HepG2 (cell line): ENCODE measurements around the gene EOGT. TPM values are rescaled to one million over a fixed set of nuclear protein-coding genes. Genes with fewer than 3 reads are reported as not detected.

Experiments used
- FOXA3 ChIP-seq: IDR thresholded peaks from 2 replicates; pipeline ENCODE4 v1.6.1; 2016; ENCODE audit warnings: missing genetic modification reagents, missing compliant biosample characterization
- FOXM1 ChIP-seq: sonication (generic); formaldehyde crosslinking; IDR thresholded peaks from 2 replicates; pipeline ENCODE4 v1.5.0; 2020; ENCODE audit warnings: missing genetic modification reagents
- KLF15 ChIP-seq: sonication (generic); formaldehyde crosslinking; IDR thresholded peaks from 2 replicates; pipeline ENCODE4 v1.8.1; 2023; ENCODE audit warnings: borderline replicate concordance, mild to moderate bottlenecking, inconsistent platforms, missing genetic modification reagents, mixed read lengths
- KLF9 ChIP-seq: IDR thresholded peaks from 2 replicates; pipeline ENCODE4 v1.6.1; 2016; ENCODE audit warnings: low read depth
- MED1 ChIP-seq: sonication (generic); formaldehyde crosslinking; IDR thresholded peaks from 2 replicates; pipeline ENCODE4 v1.4.0; 2020; ENCODE audit warnings: missing genetic modification reagents
- MEIS1 ChIP-seq: sonication (generic); formaldehyde crosslinking; IDR thresholded peaks from 2 replicates; pipeline ENCODE4 v1.9.0; 2021; ENCODE audit warnings: mild to moderate bottlenecking, missing genetic modification reagents, moderate library complexity, borderline replicate concordance
- NFKB2 ChIP-seq: sonication (generic); formaldehyde crosslinking; IDR thresholded peaks from 2 replicates; pipeline ENCODE4 v1.4.0; 2020; ENCODE audit warnings: missing genetic modification reagents, borderline replicate concordance
- PCBP1 ChIP-seq: fragments of 200-400 bp; formaldehyde crosslinking; IDR thresholded peaks from 2 replicates; pipeline ENCODE4 v1.6.1; 2017; ENCODE audit warnings: mild to moderate bottlenecking, low read depth, low read length, borderline replicate concordance
- SMAD9 ChIP-seq: sonication (generic); formaldehyde crosslinking; IDR thresholded peaks from 2 replicates; pipeline ENCODE4 v1.5.1; 2020; ENCODE audit warnings: mild to moderate bottlenecking, missing genetic modification reagents
- ZFP82 ChIP-seq: sonication (generic); formaldehyde crosslinking; IDR thresholded peaks from 2 replicates; pipeline ENCODE4 v1.5.1; 2020; ENCODE audit warnings: mild to moderate bottlenecking, missing genetic modification reagents, borderline replicate concordance
- ZNF282 ChIP-seq: fragments of 450-650 bp; IDR thresholded peaks from 2 replicates; pipeline ENCODE4 v1.6.1; 2018; ENCODE audit not compliant: partially characterized antibody
- ZNF572 ChIP-seq: sonication (generic); formaldehyde crosslinking; IDR thresholded peaks from 2 replicates; pipeline ENCODE4 v1.5.1; 2020; ENCODE audit warnings: mild to moderate bottlenecking, missing genetic modification reagents
- ZNF7 ChIP-seq: IDR thresholded peaks from 2 replicates; pipeline ENCODE4 v1.6.1; 2016; ENCODE audit warnings: missing biosample characterization, missing genetic modification reagents
- ZNF747 ChIP-seq: sonication (generic); formaldehyde crosslinking; IDR thresholded peaks from 2 replicates; pipeline ENCODE4 v1.8.1; 2023; ENCODE audit warnings: missing genetic modification reagents, mild to moderate bottlenecking, borderline replicate concordance
- polyA plus RNA-seq, 8 experiments: library from polyadenylated mRNA; depleted of rRNA in 3 of 8; stranded (reverse) in 7 of 8; unstranded in 1 of 8; fragments of >200 nt; fragmentation: Illumina TruSeq in 4 of 8; extraction: Trizol in 4 of 8; gene quantifications; 2 replicates each; pipeline versions ENCODE4 v1.2.1 to v1.2.3, GENCODE V29; 2011 to 2016; ENCODE audit warnings: low read depth in 4 of 8, missing spikeins in 1 of 8, mixed read lengths in 1 of 8; ENCODE audit not compliant: insufficient read depth in 1 of 8
- total RNA-seq, 5 experiments: library from RNA; depleted of rRNA; stranded (reverse); fragments of >200 nt; fragmentation: Illumina TruSeq; extraction: Trizol; gene quantifications; 2 replicates each; pipeline ENCODE4 v1.2.3, GENCODE V29; 2016; ENCODE audit warnings: low read depth in 1 of 5
- TF ChIP-seq, protein P1 (sequence below): sonication (generic); formaldehyde crosslinking; IDR thresholded peaks from 2 replicates; pipeline ENCODE4 v1.4.0; 2020; ENCODE audit warnings: mild to moderate bottlenecking, missing genetic modification reagents
- TF ChIP-seq, protein P2 (sequence below), 2 experiments: IDR thresholded peaks; 2 replicates each; pipeline ENCODE4 v1.6.1; 2011 to 2012; ENCODE audit warnings: low read length in 2 of 2, borderline replicate concordance in 1 of 2, low read depth in 1 of 2, mild to moderate bottlenecking in 1 of 2, moderate library complexity in 1 of 2
- TF ChIP-seq, protein P3 (sequence below): sonication (generic); formaldehyde crosslinking; IDR thresholded peaks from 2 replicates; pipeline ENCODE4 v1.9.0; 2021; ENCODE audit warnings: missing genetic modification reagents, mild to moderate bottlenecking, borderline replicate concordance
- TF ChIP-seq, protein P4 (sequence below): sonication (generic); formaldehyde crosslinking; IDR thresholded peaks from 2 replicates; pipeline ENCODE4 v1.5.0; 2020; ENCODE audit warnings: missing genetic modification reagents

EOGT gene
- total and polyA plus RNA-seq, 2 of the 13 experiments (the other 11 are each of a cell fraction or from before 2014, with no cell fraction given) = 4.5 to 18.6 TPM

DNA sequence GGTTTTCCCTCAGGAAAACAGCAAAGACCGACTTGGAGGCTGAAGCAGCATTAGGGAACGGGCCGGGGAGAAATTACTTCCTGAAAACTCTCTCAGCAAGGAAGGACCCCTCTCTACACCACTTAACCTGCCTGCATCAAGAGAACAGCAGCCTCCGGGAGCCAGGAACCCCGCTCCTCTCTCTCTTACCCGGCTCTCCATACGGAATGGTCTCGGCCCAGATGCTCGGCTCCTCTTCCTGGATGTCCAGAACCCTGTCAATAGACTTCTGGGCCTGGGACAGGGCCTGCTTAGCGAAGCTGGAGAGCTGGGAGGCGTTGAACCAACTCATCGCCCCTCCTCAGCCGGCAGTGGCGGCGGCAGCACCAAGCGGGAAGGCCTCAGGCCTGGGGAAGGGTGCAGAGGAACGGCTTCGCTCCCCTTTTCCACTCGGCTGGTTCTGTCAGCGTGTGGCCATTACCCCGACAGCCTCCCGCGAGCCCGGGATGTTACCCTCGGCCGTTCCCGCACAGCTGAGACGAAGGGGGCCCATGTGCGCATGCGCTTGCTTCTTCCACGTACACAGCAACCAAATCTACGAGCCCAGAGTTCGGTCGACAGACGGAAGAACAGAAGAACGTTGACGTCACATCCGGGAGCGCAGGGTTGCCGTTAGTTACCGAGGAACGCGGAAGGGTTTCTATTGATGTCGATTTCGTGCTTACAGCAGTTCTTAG, 38.4 kb upstream of the EOGT start, which contains the start of gene TMF1 (continued):
- no peak for TF ChIP-seq KLF15
- TF ChIP-seq, protein P1, sequence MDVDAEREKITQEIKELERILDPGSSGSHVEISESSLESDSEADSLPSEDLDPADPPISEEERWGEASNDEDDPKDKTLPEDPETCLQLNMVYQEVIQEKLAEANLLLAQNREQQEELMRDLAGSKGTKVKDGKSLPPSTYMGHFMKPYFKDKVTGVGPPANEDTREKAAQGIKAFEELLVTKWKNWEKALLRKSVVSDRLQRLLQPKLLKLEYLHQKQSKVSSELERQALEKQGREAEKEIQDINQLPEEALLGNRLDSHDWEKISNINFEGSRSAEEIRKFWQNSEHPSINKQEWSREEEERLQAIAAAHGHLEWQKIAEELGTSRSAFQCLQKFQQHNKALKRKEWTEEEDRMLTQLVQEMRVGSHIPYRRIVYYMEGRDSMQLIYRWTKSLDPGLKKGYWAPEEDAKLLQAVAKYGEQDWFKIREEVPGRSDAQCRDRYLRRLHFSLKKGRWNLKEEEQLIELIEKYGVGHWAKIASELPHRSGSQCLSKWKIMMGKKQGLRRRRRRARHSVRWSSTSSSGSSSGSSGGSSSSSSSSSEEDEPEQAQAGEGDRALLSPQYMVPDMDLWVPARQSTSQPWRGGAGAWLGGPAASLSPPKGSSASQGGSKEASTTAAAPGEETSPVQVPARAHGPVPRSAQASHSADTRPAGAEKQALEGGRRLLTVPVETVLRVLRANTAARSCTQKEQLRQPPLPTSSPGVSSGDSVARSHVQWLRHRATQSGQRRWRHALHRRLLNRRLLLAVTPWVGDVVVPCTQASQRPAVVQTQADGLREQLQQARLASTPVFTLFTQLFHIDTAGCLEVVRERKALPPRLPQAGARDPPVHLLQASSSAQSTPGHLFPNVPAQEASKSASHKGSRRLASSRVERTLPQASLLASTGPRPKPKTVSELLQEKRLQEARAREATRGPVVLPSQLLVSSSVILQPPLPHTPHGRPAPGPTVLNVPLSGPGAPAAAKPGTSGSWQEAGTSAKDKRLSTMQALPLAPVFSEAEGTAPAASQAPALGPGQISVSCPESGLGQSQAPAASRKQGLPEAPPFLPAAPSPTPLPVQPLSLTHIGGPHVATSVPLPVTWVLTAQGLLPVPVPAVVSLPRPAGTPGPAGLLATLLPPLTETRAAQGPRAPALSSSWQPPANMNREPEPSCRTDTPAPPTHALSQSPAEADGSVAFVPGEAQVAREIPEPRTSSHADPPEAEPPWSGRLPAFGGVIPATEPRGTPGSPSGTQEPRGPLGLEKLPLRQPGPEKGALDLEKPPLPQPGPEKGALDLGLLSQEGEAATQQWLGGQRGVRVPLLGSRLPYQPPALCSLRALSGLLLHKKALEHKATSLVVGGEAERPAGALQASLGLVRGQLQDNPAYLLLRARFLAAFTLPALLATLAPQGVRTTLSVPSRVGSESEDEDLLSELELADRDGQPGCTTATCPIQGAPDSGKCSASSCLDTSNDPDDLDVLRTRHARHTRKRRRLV (CRISPR knock-in tag) = 0 out of 2 replicates have a peak, but pooled peaks have one; percentile 9
- peak; percentile 39; the same call in 1 of the 2 replicates for TF ChIP-seq ZNF747
- TF ChIP-seq SMAD9 (CRISPR knock-in tag) = no peak
- TF ChIP-seq MED1 = peak; percentile 39; the same call in 1 of the 2 replicates
- TF ChIP-seq KLF9 (CRISPR knock-in tag) = no peak
- peak; percentile 72; the same call in 1 of the 2 replicates for TF ChIP-seq NFKB2 (CRISPR knock-in tag)
- TF ChIP-seq MEIS1 = 0 out of 2 replicates have a peak, but pooled peaks have one; percentile 51
- TF ChIP-seq PCBP1 = no peak
- TF ChIP-seq ZNF572 (CRISPR knock-in tag) = peak; percentile 62; the same call in 1 of the 2 replicates
- TF ChIP-seq, protein P2, sequence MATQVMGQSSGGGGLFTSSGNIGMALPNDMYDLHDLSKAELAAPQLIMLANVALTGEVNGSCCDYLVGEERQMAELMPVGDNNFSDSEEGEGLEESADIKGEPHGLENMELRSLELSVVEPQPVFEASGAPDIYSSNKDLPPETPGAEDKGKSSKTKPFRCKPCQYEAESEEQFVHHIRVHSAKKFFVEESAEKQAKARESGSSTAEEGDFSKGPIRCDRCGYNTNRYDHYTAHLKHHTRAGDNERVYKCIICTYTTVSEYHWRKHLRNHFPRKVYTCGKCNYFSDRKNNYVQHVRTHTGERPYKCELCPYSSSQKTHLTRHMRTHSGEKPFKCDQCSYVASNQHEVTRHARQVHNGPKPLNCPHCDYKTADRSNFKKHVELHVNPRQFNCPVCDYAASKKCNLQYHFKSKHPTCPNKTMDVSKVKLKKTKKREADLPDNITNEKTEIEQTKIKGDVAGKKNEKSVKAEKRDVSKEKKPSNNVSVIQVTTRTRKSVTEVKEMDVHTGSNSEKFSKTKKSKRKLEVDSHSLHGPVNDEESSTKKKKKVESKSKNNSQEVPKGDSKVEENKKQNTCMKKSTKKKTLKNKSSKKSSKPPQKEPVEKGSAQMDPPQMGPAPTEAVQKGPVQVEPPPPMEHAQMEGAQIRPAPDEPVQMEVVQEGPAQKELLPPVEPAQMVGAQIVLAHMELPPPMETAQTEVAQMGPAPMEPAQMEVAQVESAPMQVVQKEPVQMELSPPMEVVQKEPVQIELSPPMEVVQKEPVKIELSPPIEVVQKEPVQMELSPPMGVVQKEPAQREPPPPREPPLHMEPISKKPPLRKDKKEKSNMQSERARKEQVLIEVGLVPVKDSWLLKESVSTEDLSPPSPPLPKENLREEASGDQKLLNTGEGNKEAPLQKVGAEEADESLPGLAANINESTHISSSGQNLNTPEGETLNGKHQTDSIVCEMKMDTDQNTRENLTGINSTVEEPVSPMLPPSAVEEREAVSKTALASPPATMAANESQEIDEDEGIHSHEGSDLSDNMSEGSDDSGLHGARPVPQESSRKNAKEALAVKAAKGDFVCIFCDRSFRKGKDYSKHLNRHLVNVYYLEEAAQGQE (IDR thresholded peaks at IDR 0.05; ENCODE audit: borderline replicate concordance in 1 of 2, low read depth in 1 of 2, low read length in 2 of 2) = peak in 1 of 2 experiments; percentile 3; a peak in 1 of 4 replicates
- TF ChIP-seq ZFP82 (CRISPR knock-in tag) = peak; percentile 91; the same call in 1 of the 2 replicates
- TF ChIP-seq, protein P3, sequence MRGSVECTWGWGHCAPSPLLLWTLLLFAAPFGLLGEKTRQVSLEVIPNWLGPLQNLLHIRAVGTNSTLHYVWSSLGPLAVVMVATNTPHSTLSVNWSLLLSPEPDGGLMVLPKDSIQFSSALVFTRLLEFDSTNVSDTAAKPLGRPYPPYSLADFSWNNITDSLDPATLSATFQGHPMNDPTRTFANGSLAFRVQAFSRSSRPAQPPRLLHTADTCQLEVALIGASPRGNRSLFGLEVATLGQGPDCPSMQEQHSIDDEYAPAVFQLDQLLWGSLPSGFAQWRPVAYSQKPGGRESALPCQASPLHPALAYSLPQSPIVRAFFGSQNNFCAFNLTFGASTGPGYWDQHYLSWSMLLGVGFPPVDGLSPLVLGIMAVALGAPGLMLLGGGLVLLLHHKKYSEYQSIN (CRISPR knock-in tag) = no peak
- TF ChIP-seq, protein P4, sequence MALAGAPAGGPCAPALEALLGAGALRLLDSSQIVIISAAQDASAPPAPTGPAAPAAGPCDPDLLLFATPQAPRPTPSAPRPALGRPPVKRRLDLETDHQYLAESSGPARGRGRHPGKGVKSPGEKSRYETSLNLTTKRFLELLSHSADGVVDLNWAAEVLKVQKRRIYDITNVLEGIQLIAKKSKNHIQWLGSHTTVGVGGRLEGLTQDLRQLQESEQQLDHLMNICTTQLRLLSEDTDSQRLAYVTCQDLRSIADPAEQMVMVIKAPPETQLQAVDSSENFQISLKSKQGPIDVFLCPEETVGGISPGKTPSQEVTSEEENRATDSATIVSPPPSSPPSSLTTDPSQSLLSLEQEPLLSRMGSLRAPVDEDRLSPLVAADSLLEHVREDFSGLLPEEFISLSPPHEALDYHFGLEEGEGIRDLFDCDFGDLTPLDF (CRISPR knock-in tag) = no peak
- no peak for TF ChIP-seq ZNF282
- peak; percentile 76 for TF ChIP-seq FOXA3 (CRISPR knock-in tag)
- no peak for TF ChIP-seq ZNF7 (CRISPR knock-in tag)
- no peak for TF ChIP-seq FOXM1 (CRISPR knock-in tag)
